Thoracic aorta (tissue), 2 donors: Measurements from ENCODE around the gene FKBP5. TPM values are rescaled to one million over a fixed set of nuclear protein-coding genes. Genes with fewer than 3 reads are reported as not detected.
"Not testable (repeated sequence)": the region's sequence is repeated elsewhere in the genome, so short reads cannot be mapped to it uniquely, and the experiment has no call there.

ENCODE experiments used
- ATAC-seq: fragments of 150-250 bp; one replicate; pipeline ENCODE4 v1.8.0; 2017; ENCODE audit warnings: low read depth; ENCODE audit not compliant: insufficient number of reproducible peaks, low FRiP score
- DNase-seq: peaks from one replicate; pipeline ENCODE4 v3.0.0-alpha.2; 2020; ENCODE audit warnings: low spot score
- H3K27ac ChIP-seq, 2 donors: fragments of 200-600 bp; sonication (generic); 1 replicate in 1 of 2; 2 replicates in 1 of 2; pipeline ENCODE4 v1.5.1; 2016; ENCODE audit warnings: mild to moderate bottlenecking in 2 of 2, moderate library complexity in 2 of 2
- H3K27me3 ChIP-seq: fragments of 200-600 bp; sonication (generic); replicated peaks from 2 replicates; pipeline ENCODE4 v1.6.0; 2016; ENCODE audit warnings: mild to moderate bottlenecking; ENCODE audit not compliant: insufficient read depth
- H3K36me3 ChIP-seq: fragments of 200-600 bp; sonication (generic); one replicate; pipeline ENCODE4 v1.5.1; 2016
- H3K4me1 ChIP-seq, 2 donors: fragments of 200-600 bp; sonication (generic); 1 replicate in 1 of 2; 2 replicates in 1 of 2; pipeline versions ENCODE4 v1.5.1 to v1.6.0; 2016; ENCODE audit warnings: low read depth in 2 of 2, mild to moderate bottlenecking in 1 of 2; ENCODE audit not compliant: control insufficient read depth in 1 of 2
- H3K4me3 ChIP-seq: fragments of 200-600 bp; sonication (generic); 2 replicates; pipeline ENCODE4 v1.5.1; 2016; ENCODE audit warnings: mild to moderate bottlenecking
- H3K9me3 ChIP-seq: fragments of 200-600 bp; sonication (generic); 2 replicates; pipeline ENCODE4 v1.5.1; 2016
- CTCF ChIP-seq: fragments of 200-600 bp; sonication (generic); IDR thresholded peaks from one replicate; pipeline ENCODE4 v1.5.1; 2019; ENCODE audit warnings: antibody characterized with exemption
- total RNA-seq, 2 donors: library from RNA; depleted of rRNA; stranded (reverse); fragments of >200 nt; gene quantifications; one replicate each; pipeline versions ENCODE4 v1.1.0 to v1.2.3, GENCODE V29; 2016

The FKBP5 gene
- total RNA-seq, 2 donors from 2014 or later: 156 to 271 TPM

- Histone ChIP-seq H3K4me3 (no peak overlapping the region), H3K27ac (no peak overlapping the region), H3K36me3 (no peaks in the 10 kb centered on the region), H3K9me3 (no peaks in the 10 kb centered on the region), H3K4me1 (no peaks in the 10 kb centered on the region), H3K27me3 (no peaks in the 10 kb centered on the region)
- no peak for TF ChIP-seq CTCF
- no peak for ATAC-seq
- no peak for DNase-seq
Observed at GRCh38 chr6:35708585-35708984, 19.9 kb upstream of the FKBP5 start.

GRCh38 chr6:35707714-35708407, 19.1 kb upstream of the FKBP5 start:
- H3K36me3 ChIP-seq: no peaks in the 10 kb centered on the region
- no peak overlapping the region for H3K4me3 ChIP-seq
- no peak for TF ChIP-seq CTCF
- H3K27me3 ChIP-seq: no peaks in the 10 kb centered on the region
- no peak overlapping the region for H3K27ac ChIP-seq
- DNase-seq (no peak), ATAC-seq (no peak)
- no peaks in the 10 kb centered on the region for H3K4me1 ChIP-seq
- H3K9me3 ChIP-seq: no peaks in the 10 kb centered on the region

- no peaks in the 10 kb centered on the region for H3K36me3 ChIP-seq
- H3K27me3 ChIP-seq: no peaks in the 10 kb centered on the region
- no peak for ATAC-seq
- no peaks in the 10 kb centered on the region for H3K4me1 ChIP-seq
- no peak overlapping the region for H3K4me3 ChIP-seq
- H3K27ac ChIP-seq: no peak overlapping the region
- no peak for DNase-seq
- no peaks in the 10 kb centered on the region for H3K9me3 ChIP-seq
- no peak for TF ChIP-seq CTCF
Observed at GRCh38 chr6:35706468-35706867, 17.8 kb upstream of the FKBP5 start.

GRCh38 chr6:35703554-35703953, 14.8 kb upstream of the FKBP5 start:
- ATAC-seq (no peak), DNase-seq (no peak)
- H3K36me3 ChIP-seq: no peaks in the 10 kb centered on the region
- TF ChIP-seq CTCF: no peak
- H3K4me3 ChIP-seq: no peak overlapping the region
- no peaks in the 10 kb centered on the region for H3K4me1 ChIP-seq
- H3K27ac ChIP-seq: no peak overlapping the region
- H3K27me3 ChIP-seq: no peaks in the 10 kb centered on the region
- H3K9me3 ChIP-seq: no peaks in the 10 kb centered on the region

GRCh38 chr6:35698858-35699257, 10.1 kb upstream of the FKBP5 start:
- Histone ChIP-seq H3K4me1 (no peaks in the 10 kb centered on the region), H3K36me3 (no peaks in the 10 kb centered on the region), H3K9me3 (no peaks in the 10 kb centered on the region), H3K27ac (no peak overlapping the region), H3K27me3 (no peaks in the 10 kb centered on the region), H3K4me3 (no peak overlapping the region)
- TF ChIP-seq CTCF: no peak
- no peak for DNase-seq
- no peak for ATAC-seq

- not testable (repeated sequence) for H3K36me3 ChIP-seq, H3K4me1 ChIP-seq, H3K27me3 ChIP-seq, H3K27ac ChIP-seq, H3K9me3 ChIP-seq, H3K4me3 ChIP-seq, DNase-seq, ATAC-seq
Observed at GRCh38 chr6:35698430-35698829, 9.7 kb upstream of the FKBP5 start.
